Gastrocnemius medialis (tissue), 4 donors: ENCODE results near the gene SLC38A8. TPM values are rescaled to one million over a fixed set of nuclear protein-coding genes. Genes with fewer than 3 reads are reported as not detected.

Experiments
- ATAC-seq, 2 donors: fragments of 150-250 bp; one replicate each; pipeline ENCODE4 v1.9.1; 2016
- DNase-seq, 2 donors: peaks; one replicate each; pipeline ENCODE4 v3.0.0-alpha.2; 2019
- H3K27ac ChIP-seq, 4 donors: fragments of 200-600 bp; sonication (generic); 1 replicate in 1 of 4; 2 replicates in 3 of 4; pipeline ENCODE4 v1.5.1; 2016 to 2018; ENCODE audit warnings: mild to moderate bottlenecking in 2 of 4, moderate library complexity in 1 of 4
- H3K27me3 ChIP-seq, 3 donors: fragments of 200-600 bp; sonication (generic) in 2 of 3; 1 replicate in 1 of 3; 2 replicates in 2 of 3; pipeline versions ENCODE4 v1.5.1 to v1.6.0; 2016 to 2019; ENCODE audit warnings: mild to moderate bottlenecking in 1 of 3, moderate library complexity in 1 of 3
- H3K36me3 ChIP-seq, 2 donors: fragments of 200-600 bp; sonication (generic) in 1 of 2; one replicate each; pipeline ENCODE4 v1.5.1; 2017 to 2018
- H3K4me1 ChIP-seq, 2 donors: fragments of 200-600 bp; sonication (generic) in 1 of 2; one replicate each; pipeline ENCODE4 v1.5.1; 2016 to 2017; ENCODE audit warnings: mild to moderate bottlenecking in 2 of 2
- H3K4me3 ChIP-seq, 4 donors: fragments of 200-600 bp; sonication (generic) in 3 of 4; 1 replicate in 1 of 4; 2 replicates in 3 of 4; pipeline ENCODE4 v1.5.1; 2016 to 2019; ENCODE audit warnings: mild to moderate bottlenecking in 2 of 4
- H3K9me3 ChIP-seq, 3 donors: fragments of 200-600 bp; sonication (generic) in 2 of 3; 1 replicate in 1 of 3; 2 replicates in 2 of 3; pipeline ENCODE4 v1.5.1; 2016 to 2019
- CTCF ChIP-seq, 5 experiments: fragments of 450-650 bp in 3 of 5; fragments of 200-600 bp in 2 of 5; sonication (generic) in 2 of 5; IDR thresholded peaks in 4 of 5; conservative IDR thresholded peaks in 1 of 5; 1 replicate in 4 of 5; 2 replicates in 1 of 5; pipeline ENCODE4 v1.5.1; 2016 to 2019; ENCODE audit warnings: antibody characterized with exemption in 5 of 5, mild to moderate bottlenecking in 3 of 5, moderate library complexity in 3 of 5
- POLR2A ChIP-seq, 2 donors: fragments of 450-650 bp; IDR thresholded peaks; one replicate each; pipeline ENCODE4 v1.6.1; 2017; ENCODE audit warnings: antibody characterized with exemption in 2 of 2, mild to moderate bottlenecking in 2 of 2, moderate library complexity in 2 of 2
- in situ Hi-C, 4 donors: fragments of 200-750 bp; cut with MboI; loops; one replicate each; pipeline versions ENCODE4 v1.15.0 to v1.8.0; 2017; ENCODE audit warnings: low sequenced_read_pairs in 4 of 4
- intact Hi-C: fragments of 100-400 bp; cut with DNase I; formaldehyde crosslinking; loops from one replicate; pipeline ENCODE4 v1.15.1; 2023; ENCODE audit warnings: low total_unique reads
- total RNA-seq, 4 donors: library from RNA; depleted of rRNA; stranded (reverse); fragments of >200 nt; gene quantifications; one replicate each; pipeline versions ENCODE4 v1.1.0 to v1.2.3, GENCODE V29; 2016

Gene SLC38A8
- total RNA-seq, 4 donors from 2014 or later, result not detected

- Histone ChIP-seq H3K4me3 (peak within 1 kb of the TSS in 2 of 4 donors; percentile 28 to 29), H3K36me3 (peaks cover 0 to 34% of the 10 kb centered on the region in 2 donors), H3K27ac (no peak within 1 kb of the TSS), H3K27me3 (peaks cover 0 to 7% (median 0%) of the 10 kb centered on the region in 3 donors), H3K4me1 (no peaks in the 10 kb centered on the region), H3K9me3 (no peaks in the 10 kb centered on the region)
- intact Hi-C loops, result loop anchor here (5.0 kb wide), 1 partner anchor 219 kb away; the partner anchor contains the start of gene TAF1C
- TF ChIP-seq POLR2A (IDR thresholded peaks at IDR 0.05) (no peak), CTCF (IDR thresholded peaks at IDR 0.05 in 4 of 5, conservative IDR thresholded peaks at IDR 0.05 in 1 of 5) (peak in 3 of 5 experiments; percentile 32 to 69 (median 56))
- ATAC-seq (no peak), DNase-seq (no peak)
- in situ Hi-C loops, result loop anchor here (10.0 to 25.0 kb wide), 6 partner anchors 94 to 519 kb away; partner anchors contain the start of genes ADAD2 (in 1 of the 4), HSBP1 (in 1 of the 4) and TAF1C (in 1 of the 4)
Measured at GRCh38 chr16:83967838-83968305, 74.7 kb downstream of the SLC38A8 start, which contains the start of gene NECAB2. Gene NECAB2, plus strand, starts transcription at chr16:83968244. Its CDS starts 405 bp downstream, at chr16:83968649.

- Histone ChIP-seq H3K27me3 (peaks cover 0 to 7% (median 0%) of the 10 kb centered on the region in 3 donors), H3K4me3 (no peak overlapping the region), H3K9me3 (no peaks in the 10 kb centered on the region), H3K36me3 (peaks cover 0 to 42% of the 10 kb centered on the region in 2 donors), H3K27ac (no peak overlapping the region), H3K4me1 (no peaks in the 10 kb centered on the region)
- intact Hi-C loops, result loop anchor here (5.0 kb wide), 1 partner anchor 220 kb away; the partner anchor contains the start of gene TAF1C
- in situ Hi-C loops, result loop anchor here (10.0 to 25.0 kb wide), 6 partner anchors 95 to 520 kb away; partner anchors contain the start of genes ADAD2 (in 1 of the 4), HSBP1 (in 1 of the 4) and TAF1C (in 1 of the 4)
- DNase-seq (no peak), ATAC-seq (no peak)
- TF ChIP-seq POLR2A (IDR thresholded peaks at IDR 0.05) (no peak), CTCF (IDR thresholded peaks at IDR 0.05 in 4 of 5, conservative IDR thresholded peaks at IDR 0.05 in 1 of 5) (no peak)
Measured at GRCh38 chr16:83967091-83967490, 75.5 kb downstream of the SLC38A8 start.

- H3K9me3 ChIP-seq, result no peaks in the 10 kb centered on the region
- no peaks in the 10 kb centered on the region for H3K4me1 ChIP-seq
- in situ Hi-C loops (loop anchor here (10.0 to 25.0 kb wide), 6 partner anchors 96 to 521 kb away; partner anchors contain the start of genes ADAD2 (in 1 of the 4), HSBP1 (in 1 of the 4) and TAF1C (in 1 of the 4)), intact Hi-C loops (loop anchor here (5.0 kb wide), 1 partner anchor 221 kb away; the partner anchor contains the start of gene TAF1C)
- DNase-seq (no peak), ATAC-seq (no peak)
- TF ChIP-seq CTCF (IDR thresholded peaks at IDR 0.05 in 4 of 5, conservative IDR thresholded peaks at IDR 0.05 in 1 of 5) (no peak), POLR2A (IDR thresholded peaks at IDR 0.05) (no peak)
- peaks cover 0 to 51% of the 10 kb centered on the region in 2 donors for H3K36me3 ChIP-seq
- no peak overlapping the region for H3K27ac ChIP-seq
- no peak overlapping the region for H3K4me3 ChIP-seq
- peaks cover 0 to 7% (median 0%) of the 10 kb centered on the region in 3 donors for H3K27me3 ChIP-seq
Measured at GRCh38 chr16:83966153-83966696, 76.4 kb downstream of the SLC38A8 start.

GRCh38 chr16:83965444-83966152, 77.0 kb downstream of the SLC38A8 start:
- H3K36me3 ChIP-seq, result peaks cover 0 to 57% of the 10 kb centered on the region in 2 donors
- H3K27me3 ChIP-seq, result peaks cover 0 to 7% (median 0%) of the 10 kb centered on the region in 3 donors
- in situ Hi-C loops (loop anchor here (10.0 to 25.0 kb wide), 6 partner anchors 97 to 522 kb away; partner anchors contain the start of genes ADAD2 (in 1 of the 4), HSBP1 (in 1 of the 4) and TAF1C (in 1 of the 4)), intact Hi-C loops (loop anchor here (5.0 kb wide), 1 partner anchor 222 kb away; the partner anchor contains the start of gene TAF1C)
- ATAC-seq, result no peak
- no peaks in the 10 kb centered on the region for H3K4me1 ChIP-seq
- no peak overlapping the region for H3K27ac ChIP-seq
- DNase-seq, result no peak
- no peak overlapping the region for H3K4me3 ChIP-seq
- no peaks in the 10 kb centered on the region for H3K9me3 ChIP-seq
- TF ChIP-seq POLR2A (IDR thresholded peaks at IDR 0.05) (no peak), CTCF (IDR thresholded peaks at IDR 0.05 in 4 of 5, conservative IDR thresholded peaks at IDR 0.05 in 1 of 5) (no peak)
